HepG2 (cell line): Measurements from ENCODE around the gene MYO18A. TPM values are rescaled to one million over a fixed set of nuclear protein-coding genes. Genes with fewer than 3 reads are reported as not detected.
A peak's percentile ranks its signal among the peaks of the same experiment; 100 is the strongest.

Source experiments
- CERS6 ChIP-seq: sonication (generic); formaldehyde crosslinking; IDR thresholded peaks from 2 replicates; pipeline ENCODE4 v1.5.0; 2020; ENCODE audit warnings: missing genetic modification reagents
- CTCF ChIP-seq: sonication (generic); formaldehyde crosslinking; IDR thresholded peaks from 2 replicates; pipeline ENCODE4 v1.5.0; 2020; ENCODE audit warnings: mild to moderate bottlenecking, missing genetic modification reagents, moderate library complexity
- FOXA3 ChIP-seq: IDR thresholded peaks from 2 replicates; pipeline ENCODE4 v1.6.1; 2016; ENCODE audit warnings: missing genetic modification reagents, missing compliant biosample characterization
- JUN ChIP-seq: sonication (generic); formaldehyde crosslinking; IDR thresholded peaks from 2 replicates; pipeline ENCODE4 v1.4.0; 2020; ENCODE audit warnings: mild to moderate bottlenecking, missing genetic modification reagents
- MTA3 ChIP-seq: sonication (generic); formaldehyde crosslinking; IDR thresholded peaks from 2 replicates; pipeline ENCODE4 v1.4.0; 2020; ENCODE audit warnings: missing genetic modification reagents
- MYC ChIP-seq: sonication (generic); formaldehyde crosslinking; IDR thresholded peaks from 2 replicates; pipeline ENCODE4 v1.9.0; 2021; ENCODE audit warnings: missing genetic modification reagents, borderline replicate concordance
- RAD21 ChIP-seq: fragments of 450-650 bp; formaldehyde crosslinking; IDR thresholded peaks from 2 replicates; pipeline ENCODE4 v1.5.0; 2020; ENCODE audit warnings: mild to moderate bottlenecking
- RBM22 ChIP-seq: fragments of 200-400 bp; formaldehyde crosslinking; optimal IDR thresholded peaks from 2 replicates; pipeline ENCODE3; 2017; ENCODE audit warnings: mild to moderate bottlenecking, low read length, moderate library complexity
- SMARCE1 ChIP-seq: fragments of 450-650 bp; IDR thresholded peaks from 2 replicates; pipeline ENCODE4 v1.6.1; 2017; ENCODE audit warnings: borderline replicate concordance
- TOE1 ChIP-seq: sonication (generic); formaldehyde crosslinking; IDR thresholded peaks from 2 replicates; pipeline ENCODE4 v1.4.0; 2020; ENCODE audit warnings: mild to moderate bottlenecking, missing genetic modification reagents
- ZFAT ChIP-seq: sonication (generic); formaldehyde crosslinking; conservative IDR thresholded peaks from 2 replicates; pipeline ENCODE4 v1.8.1; 2023; ENCODE audit warnings: missing genetic modification reagents, inconsistent platforms
- ZFYVE20 ChIP-seq: sonication (generic); formaldehyde crosslinking; IDR thresholded peaks from 2 replicates; pipeline ENCODE4 v1.8.0; 2023; ENCODE audit warnings: low read depth, mild to moderate bottlenecking, moderate library complexity, missing genetic modification reagents, borderline replicate concordance
- ZNF225 ChIP-seq: sonication (generic); formaldehyde crosslinking; IDR thresholded peaks from 2 replicates; pipeline ENCODE4 v1.4.0; 2020; ENCODE audit warnings: mild to moderate bottlenecking, missing genetic modification reagents
- ZNF232 ChIP-seq: sonication (generic); formaldehyde crosslinking; IDR thresholded peaks from 2 replicates; pipeline ENCODE4 v1.4.0; 2020; ENCODE audit warnings: missing genetic modification reagents, borderline replicate concordance
- ZNF329 ChIP-seq: sonication (generic); formaldehyde crosslinking; IDR thresholded peaks from 2 replicates; pipeline ENCODE4 v1.9.0; 2021; ENCODE audit warnings: low read depth, mild to moderate bottlenecking, missing genetic modification reagents
- ZNF414 ChIP-seq: sonication (generic); formaldehyde crosslinking; IDR thresholded peaks from 2 replicates; pipeline ENCODE4 v1.5.0; 2020; ENCODE audit warnings: missing genetic modification reagents
- ZNF687 ChIP-seq: sonication (generic); formaldehyde crosslinking; IDR thresholded peaks from 2 replicates; pipeline ENCODE4 v1.5.1; 2020; ENCODE audit warnings: mild to moderate bottlenecking, missing genetic modification reagents, moderate library complexity
- ZNF790 ChIP-seq: sonication (generic); formaldehyde crosslinking; IDR thresholded peaks from 2 replicates; pipeline ENCODE4 v1.8.0; 2022; ENCODE audit warnings: missing genetic modification reagents, mild to moderate bottlenecking, borderline replicate concordance
- ZXDC ChIP-seq: sonication (generic); formaldehyde crosslinking; IDR thresholded peaks from 2 replicates; pipeline ENCODE4 v1.5.0; 2020; ENCODE audit warnings: mild to moderate bottlenecking, missing genetic modification reagents
- polyA plus RNA-seq, 8 experiments: library from polyadenylated mRNA; depleted of rRNA in 3 of 8; stranded (reverse) in 7 of 8; unstranded in 1 of 8; fragments of >200 nt; fragmentation: Illumina TruSeq in 4 of 8; extraction: Trizol in 4 of 8; gene quantifications; 2 replicates each; pipeline versions ENCODE4 v1.2.1 to v1.2.3, GENCODE V29; 2011 to 2016; ENCODE audit warnings: low read depth in 4 of 8, missing spikeins in 1 of 8, mixed read lengths in 1 of 8; ENCODE audit not compliant: insufficient read depth in 1 of 8
- total RNA-seq, 5 experiments: library from RNA; depleted of rRNA; stranded (reverse); fragments of >200 nt; fragmentation: Illumina TruSeq; extraction: Trizol; gene quantifications; 2 replicates each; pipeline ENCODE4 v1.2.3, GENCODE V29; 2016; ENCODE audit warnings: low read depth in 1 of 5

MYO18A gene
- total and polyA plus RNA-seq, 2 of the 13 experiments (the other 11 are each of a cell fraction or from before 2014, with no cell fraction given), result 16.8 to 24.8 TPM

GRCh38 chr17:29179232-29180033 lies 765 bp downstream of the MYO18A start (continued):
- no peak for TF ChIP-seq RAD21
- TF ChIP-seq ZNF687 (CRISPR knock-in tag), result peak; percentile 87
- TF ChIP-seq FOXA3 (CRISPR knock-in tag), result peak; percentile 61; the same call in 1 of the 2 replicates
- TF ChIP-seq MTA3, result no peak
- no peak for TF ChIP-seq CERS6 (CRISPR knock-in tag)
- no peak for TF ChIP-seq ZFAT (CRISPR knock-in tag)
- no peak for TF ChIP-seq TOE1 (CRISPR knock-in tag)
- no peak; the same call in 1 of the 2 replicates for TF ChIP-seq MYC (CRISPR knock-in tag)
- TF ChIP-seq ZXDC (CRISPR knock-in tag), result no peak
- TF ChIP-seq ZNF790 (CRISPR knock-in tag), result no peak
- no peak for TF ChIP-seq ZFYVE20 (CRISPR knock-in tag)
- TF ChIP-seq CTCF (CRISPR knock-in tag), result peak; percentile 26; the same call in 1 of the 2 replicates
- TF ChIP-seq JUN (CRISPR knock-in tag), result no peak
- TF ChIP-seq ZNF232, result peak; percentile 54; the same call in 1 of the 2 replicates
- TF ChIP-seq RBM22, result no peak
- TF ChIP-seq SMARCE1, result no peak
- peak; percentile 83; the same call in 1 of the 2 replicates for TF ChIP-seq ZNF414 (CRISPR knock-in tag)
- TF ChIP-seq ZNF225, result no peak
- TF ChIP-seq ZNF329 (CRISPR knock-in tag), result no peak
